ENCODE results near the gene LIG1.
A peak's percentile ranks its signal among the peaks of the same experiment; 100 is the strongest.

LIG1 gene

DNA sequence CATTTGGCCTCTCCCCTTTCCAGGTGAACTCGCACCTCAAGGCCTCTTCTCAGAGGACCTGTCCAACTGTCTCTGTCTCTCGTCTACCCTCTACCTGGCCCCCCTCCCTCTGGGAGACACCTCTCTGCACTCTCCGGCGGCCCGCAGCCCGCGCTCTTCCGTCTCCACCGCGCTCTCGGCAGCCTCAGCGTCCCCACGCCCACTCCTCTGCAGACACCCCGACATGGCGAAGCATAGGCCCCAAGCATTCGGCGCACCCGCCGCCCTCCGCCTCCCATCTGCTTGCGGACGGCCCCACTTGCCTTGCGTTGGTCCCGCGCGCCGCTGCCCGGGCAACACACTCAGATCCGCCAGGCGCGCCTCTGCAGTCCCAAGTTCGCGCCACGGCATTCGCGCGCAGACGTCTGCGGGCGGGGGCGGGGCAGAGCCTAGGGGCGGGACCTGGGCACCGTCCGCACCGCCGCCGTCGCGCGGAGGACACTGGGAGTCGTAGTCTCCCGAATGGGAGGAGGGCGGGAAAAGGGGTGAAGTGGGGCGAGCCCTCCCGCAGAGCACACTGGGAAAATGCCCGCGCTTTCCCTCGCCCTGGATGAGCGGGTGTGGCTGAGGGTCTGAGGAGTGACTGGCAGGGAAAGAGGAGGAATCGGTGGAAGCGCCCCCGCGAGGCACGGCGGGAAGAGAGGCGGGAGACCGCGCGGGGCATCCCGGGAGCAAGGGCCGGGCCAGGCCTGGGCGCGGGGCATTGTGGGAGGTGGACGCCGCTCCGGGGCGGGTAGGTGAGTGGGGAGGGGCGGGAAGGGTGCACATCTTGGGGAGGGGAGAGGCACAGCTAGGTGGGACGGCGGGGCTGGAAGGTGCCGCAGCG, at the start of gene LIG1, which contains the start of gene ZSWIM9:
Gene LIG1 (minus strand): TSS at position 406 of the 865 bp plus-strand sequence. CDS start 4,778 bp downstream, outside the sequence.
Gene ZSWIM9 (plus strand): TSS at position 742 of the 865 bp plus-strand sequence. CDS start 1,123 bp downstream, outside the sequence.
- peak; percentile 85 for DNase-seq (ENCODE audit: low read depth)

DNA sequence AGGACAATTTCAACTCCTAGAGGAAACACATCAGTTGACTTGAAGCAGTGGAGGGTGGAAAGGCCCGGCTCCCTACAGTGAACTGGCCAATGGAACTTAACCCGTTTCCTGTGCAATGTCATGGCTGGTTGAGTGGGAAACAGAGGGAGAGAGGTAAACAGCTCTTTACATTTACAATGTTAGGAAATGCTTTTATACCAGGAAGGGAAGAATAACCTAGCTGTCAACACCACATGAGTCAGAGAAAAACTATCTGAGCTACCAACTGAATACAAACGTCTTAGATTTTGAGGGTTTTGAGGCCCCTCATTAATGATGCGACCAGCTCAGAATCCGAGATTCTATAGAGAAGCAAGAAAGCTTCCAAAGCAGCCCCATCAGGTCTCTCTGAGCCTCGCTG, 48.9 kb upstream of the LIG1 start:
- DNase-seq (ENCODE audit: low read depth): no peak

GRCh38 chr19:48216933-48217332, 46.8 kb upstream of the LIG1 start:
- no peak for DNase-seq (ENCODE audit: low read depth)

GRCh38 chr19:48213959-48214358, 43.8 kb upstream of the LIG1 start:
- DNase-seq (ENCODE audit: low read depth): no peak

DNA sequence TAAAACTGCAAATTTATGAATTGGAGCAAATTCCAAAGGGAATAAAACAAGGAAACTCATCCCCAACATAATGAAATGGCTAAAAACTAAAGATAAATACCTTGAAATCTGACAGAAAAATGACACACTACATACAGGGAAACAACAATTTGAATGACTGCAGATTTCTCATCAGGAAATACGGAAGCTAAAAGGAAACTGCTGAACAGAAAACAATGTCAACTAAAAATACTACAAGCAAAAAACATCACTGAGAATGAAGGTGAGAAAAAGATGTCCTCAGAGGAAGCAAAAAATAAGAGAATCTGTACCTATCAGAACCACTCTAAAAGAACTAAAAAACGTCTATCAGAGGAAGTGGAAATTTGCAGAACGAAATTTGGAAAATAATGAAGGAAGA, 39.9 kb upstream of the LIG1 start:
- no peak for DNase-seq (ENCODE audit: low read depth)

- no peak for DNase-seq (ENCODE audit: low read depth)
Observed at GRCh38 chr19:48206397-48207093, 36.4 kb upstream of the LIG1 start.

DNA sequence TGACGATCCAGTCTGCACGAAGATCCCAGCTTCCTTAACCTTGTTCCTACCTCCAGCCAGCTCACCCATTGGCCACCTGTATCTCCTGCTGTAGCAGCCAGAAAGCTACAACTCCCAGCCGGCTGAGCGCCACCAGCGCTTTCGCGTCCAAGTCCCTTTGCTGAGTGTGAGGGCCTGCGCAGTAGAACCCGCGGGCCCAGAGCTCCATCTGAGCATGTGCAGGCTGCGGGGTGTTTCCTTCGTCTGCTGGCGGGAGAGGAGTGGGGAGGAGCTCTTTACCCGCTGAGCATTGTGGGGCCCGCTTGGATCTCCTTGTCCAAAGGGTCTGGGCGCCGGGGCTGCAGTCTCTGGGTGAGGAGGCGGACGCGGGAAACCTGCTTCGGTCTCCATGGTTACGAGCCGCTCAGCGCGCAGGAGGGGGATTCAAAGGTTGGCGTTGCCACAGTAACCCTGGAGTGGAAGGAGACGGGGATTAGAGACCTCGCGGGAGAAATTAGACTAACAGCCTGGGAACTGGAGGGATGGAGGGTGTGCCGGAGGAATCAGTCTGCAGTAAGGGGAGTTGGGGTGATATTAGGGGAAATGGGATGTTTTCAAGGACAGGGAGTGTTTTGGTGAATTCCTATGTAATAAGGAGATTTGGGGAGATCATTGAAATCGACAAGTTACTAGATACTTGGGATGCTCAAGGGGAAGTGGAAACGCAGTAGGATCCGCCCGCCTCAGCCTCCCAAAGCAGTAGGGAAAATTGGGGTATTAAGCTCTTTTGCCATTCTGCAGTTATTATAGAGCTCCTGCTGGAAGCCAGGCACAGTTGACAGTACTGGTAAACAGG, 33.9 kb upstream of the LIG1 start:
- DNase-seq (ENCODE audit: low read depth): peak; percentile 76

DNA sequence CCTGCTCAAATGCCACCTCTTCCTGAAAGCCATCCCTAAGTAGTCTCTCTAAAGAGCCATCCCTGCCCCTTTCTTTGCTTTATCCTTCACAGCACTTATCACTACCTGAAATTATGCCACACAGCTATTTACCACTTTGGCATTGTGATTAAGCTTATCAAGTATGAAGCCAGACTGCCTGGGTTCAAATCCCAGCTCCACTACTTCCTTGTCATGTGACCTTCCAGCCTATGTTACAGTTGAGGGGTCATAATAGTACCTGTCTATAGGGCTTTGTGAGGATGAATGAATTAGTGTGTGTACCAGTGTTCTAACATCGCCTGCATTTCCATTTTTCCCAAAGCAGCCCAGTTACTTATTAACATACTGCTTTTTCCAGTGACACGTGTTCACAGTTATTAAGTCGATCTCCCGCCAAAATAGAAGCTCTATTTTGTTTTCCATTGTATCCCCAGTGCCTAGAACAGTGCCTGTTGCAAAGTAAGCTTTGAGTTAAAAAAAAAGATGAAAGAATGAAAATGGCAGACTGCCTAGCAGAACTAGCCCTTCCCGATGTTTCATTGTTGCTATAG, 33.2 kb upstream of the LIG1 start:
- DNase-seq (ENCODE audit: low read depth): no peak

- no peak for DNase-seq (ENCODE audit: low read depth)
Observed at GRCh38 chr19:48196933-48197665, 27.0 kb upstream of the LIG1 start.

DNA sequence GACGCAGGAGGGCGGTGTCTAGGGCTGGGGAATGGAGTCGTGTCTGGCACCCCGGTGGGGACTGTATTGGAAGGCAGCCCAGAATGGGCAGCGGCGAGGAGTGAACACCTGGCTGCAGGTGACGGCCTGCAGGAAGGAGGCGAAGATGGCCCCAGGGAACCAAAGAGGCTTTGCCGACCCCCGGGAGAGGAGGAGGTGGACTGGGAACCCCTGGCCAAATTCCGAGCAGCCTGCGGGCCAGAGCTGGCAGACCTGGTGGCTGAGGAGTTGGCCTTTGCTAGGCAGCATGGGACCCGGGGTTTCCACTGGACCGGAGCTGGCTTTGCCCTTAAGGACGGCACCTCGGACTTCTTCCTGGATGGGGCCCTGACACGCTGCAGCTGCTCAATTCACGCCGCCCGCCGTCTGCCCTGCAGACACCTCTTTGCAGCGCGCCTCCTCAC, 26.2 kb upstream of the LIG1 start:
- no peak for DNase-seq (ENCODE audit: low read depth)

GRCh38 chr19:48194844-48195830, 25.0 kb upstream of the LIG1 start:
- no peak for DNase-seq (ENCODE audit: low read depth)

- DNase-seq (ENCODE audit: low read depth): no peak
Observed at GRCh38 chr19:48194041-48194843, 24.1 kb upstream of the LIG1 start.

DNA sequence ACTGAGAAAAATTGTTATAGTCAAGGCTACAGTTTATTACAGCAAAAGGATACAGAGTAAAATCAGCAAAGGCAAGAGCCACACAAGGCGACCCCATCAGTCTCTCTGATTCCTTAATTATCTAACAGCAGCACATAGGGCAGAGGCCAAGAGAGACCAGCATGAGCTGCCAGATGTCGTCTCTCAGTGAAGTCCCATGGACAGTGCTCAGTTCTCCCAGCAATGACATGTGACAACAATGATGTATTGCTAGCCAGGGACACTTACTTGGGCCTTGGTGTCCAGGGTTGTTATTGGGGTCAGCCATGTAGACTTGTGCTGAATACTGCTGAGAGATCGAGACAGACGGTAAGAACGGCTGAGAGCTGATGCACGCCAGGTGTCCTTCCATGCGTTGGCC, 22.6 kb upstream of the LIG1 start:
- DNase-seq (ENCODE audit: low read depth): no peak

DNA sequence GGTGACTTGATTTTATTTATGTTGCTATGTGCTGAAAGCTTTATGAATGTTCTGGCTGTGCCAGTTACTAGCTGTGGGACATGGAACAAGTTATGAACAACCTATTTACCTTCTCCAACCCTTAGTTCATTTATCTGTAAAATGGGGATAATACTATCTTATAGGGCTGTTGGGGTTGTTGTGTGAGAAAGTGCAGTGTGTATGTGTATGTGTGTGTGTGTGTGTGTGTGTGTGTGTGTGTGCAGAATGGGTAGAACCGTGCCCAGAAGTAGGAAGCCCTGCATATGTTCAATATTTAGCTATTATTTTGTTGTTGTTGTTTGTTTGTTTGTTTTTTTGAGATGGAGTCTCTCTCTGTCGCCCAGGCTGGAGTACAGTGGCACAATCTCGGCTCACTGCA, 20.7 kb upstream of the LIG1 start:
- DNase-seq (ENCODE audit: low read depth): no peak

- DNase-seq (ENCODE audit: low read depth): no peak
Observed at GRCh38 chr19:48190288-48190884, 20.2 kb upstream of the LIG1 start.

DNA sequence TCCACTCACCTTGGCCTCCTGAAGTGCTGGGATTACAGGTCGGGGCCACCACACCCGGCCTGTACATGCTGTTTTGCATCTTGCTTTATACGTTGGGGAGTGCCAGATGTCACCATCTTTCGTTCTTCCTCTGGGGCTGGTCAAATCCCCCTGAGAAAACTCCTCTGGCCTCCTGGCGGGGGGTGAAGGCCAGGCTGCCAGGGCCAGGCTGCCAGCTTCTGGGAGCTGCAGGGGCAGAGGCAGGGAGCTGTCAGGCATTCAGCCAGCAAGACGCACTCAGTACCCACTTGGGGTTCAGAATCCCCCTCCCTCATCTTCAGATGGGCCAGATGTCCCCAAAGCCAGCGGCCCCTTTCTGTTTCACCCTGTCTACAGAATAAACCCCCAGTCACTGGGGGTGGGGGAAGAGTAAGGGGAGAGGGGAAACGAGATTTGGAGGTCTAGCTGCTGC, 16.4 kb upstream of the LIG1 start:
- DNase-seq (ENCODE audit: low read depth): no peak

DNA sequence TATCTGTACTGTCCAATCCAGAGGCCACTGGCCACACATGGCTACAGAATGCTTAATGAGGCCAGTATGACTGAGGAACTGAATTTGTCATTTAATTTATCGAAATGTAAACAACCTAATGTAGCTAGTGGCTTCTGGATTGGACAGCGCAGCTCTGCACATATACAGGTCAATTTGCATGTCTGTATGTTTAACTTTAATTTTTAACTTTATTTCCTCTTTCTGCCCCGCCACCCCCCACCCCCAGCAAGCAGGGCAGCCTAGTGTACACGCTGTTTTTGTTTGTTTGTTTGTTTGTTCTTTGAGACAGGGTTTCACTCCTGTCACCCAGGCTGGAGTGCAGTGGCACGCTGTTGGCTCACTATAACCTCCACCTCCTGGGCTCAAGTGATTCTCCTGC, 15.9 kb upstream of the LIG1 start:
- DNase-seq (ENCODE audit: low read depth): no peak

DNA sequence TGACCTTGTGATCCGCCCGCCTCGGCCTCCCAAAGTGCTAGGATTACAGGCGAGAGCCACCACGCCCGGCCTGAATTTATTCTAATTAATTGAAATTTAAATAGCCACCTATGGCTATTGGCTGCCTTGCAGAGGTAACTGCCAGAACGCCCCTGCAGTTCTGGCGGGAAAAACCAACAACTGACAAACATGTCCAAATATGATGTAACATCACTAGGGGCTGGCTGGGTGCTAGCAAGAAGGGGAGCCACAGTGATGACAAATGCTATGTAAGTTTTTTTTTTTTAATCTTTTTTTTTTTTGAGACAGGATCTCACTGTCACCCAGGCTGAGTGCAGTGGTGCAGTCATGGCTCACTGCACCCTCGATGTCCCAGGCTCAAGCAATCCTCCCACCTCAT, 13.2 kb upstream of the LIG1 start:
- DNase-seq (ENCODE audit: low read depth): no peak

- no peak for DNase-seq (ENCODE audit: low read depth)
Observed at GRCh38 chr19:48182434-48182833, 12.3 kb upstream of the LIG1 start.

All from GM04503 (cell line).